GM12865 (cell line): Measurements from ENCODE around the gene HNRNPA2B1.

Source experiments
- DNase-seq: peaks from one replicate; pipeline ENCODE4 v3.0.0; 2010; ENCODE audit warnings: low read depth
- H3K4me3 ChIP-seq: 2 replicates; pipeline ENCODE4 v1.5.1; 2011; ENCODE audit warnings: mild to moderate bottlenecking, low read depth, low read length, control low read depth
- TF ChIP-seq, protein P1 (sequence below): IDR thresholded peaks from 2 replicates; pipeline ENCODE4 v1.5.1; 2011; ENCODE audit warnings: low read length, control low read depth, low read depth, inconsistent platforms; ENCODE audit not compliant: insufficient read depth; ENCODE audit errors: missing control alignments

HNRNPA2B1 gene

GRCh38 chr7:26192485-26193087 is 8.0 kb downstream of the HNRNPA2B1 start:
- no peak overlapping the region for H3K4me3 ChIP-seq
- DNase-seq: no peak
- TF ChIP-seq, protein P1, sequence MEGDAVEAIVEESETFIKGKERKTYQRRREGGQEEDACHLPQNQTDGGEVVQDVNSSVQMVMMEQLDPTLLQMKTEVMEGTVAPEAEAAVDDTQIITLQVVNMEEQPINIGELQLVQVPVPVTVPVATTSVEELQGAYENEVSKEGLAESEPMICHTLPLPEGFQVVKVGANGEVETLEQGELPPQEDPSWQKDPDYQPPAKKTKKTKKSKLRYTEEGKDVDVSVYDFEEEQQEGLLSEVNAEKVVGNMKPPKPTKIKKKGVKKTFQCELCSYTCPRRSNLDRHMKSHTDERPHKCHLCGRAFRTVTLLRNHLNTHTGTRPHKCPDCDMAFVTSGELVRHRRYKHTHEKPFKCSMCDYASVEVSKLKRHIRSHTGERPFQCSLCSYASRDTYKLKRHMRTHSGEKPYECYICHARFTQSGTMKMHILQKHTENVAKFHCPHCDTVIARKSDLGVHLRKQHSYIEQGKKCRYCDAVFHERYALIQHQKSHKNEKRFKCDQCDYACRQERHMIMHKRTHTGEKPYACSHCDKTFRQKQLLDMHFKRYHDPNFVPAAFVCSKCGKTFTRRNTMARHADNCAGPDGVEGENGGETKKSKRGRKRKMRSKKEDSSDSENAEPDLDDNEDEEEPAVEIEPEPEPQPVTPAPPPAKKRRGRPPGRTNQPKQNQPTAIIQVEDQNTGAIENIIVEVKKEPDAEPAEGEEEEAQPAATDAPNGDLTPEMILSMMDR: no peak

DNA sequence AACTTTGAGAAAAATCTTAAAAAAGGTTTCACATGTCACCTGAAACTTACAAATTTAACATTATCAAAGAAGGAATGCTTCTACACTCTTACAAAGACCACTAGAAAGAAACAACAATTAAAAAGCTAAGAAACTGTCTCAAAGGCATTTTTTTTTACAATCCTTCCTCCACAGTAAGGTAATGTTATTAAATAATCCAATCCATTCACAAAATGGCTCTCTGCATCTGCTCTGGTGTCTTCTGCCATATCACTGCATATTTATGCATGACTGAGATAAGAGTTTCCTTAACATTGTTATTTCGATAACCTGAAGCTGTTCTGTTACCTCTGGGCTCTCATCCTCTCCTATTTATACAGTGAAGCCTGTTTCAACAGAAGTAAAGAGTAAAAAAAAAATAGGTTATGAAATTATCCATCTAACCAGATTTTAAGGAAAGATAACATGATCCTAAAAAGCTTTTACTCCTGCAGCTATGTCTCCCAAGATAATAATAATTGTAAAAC is 8.5 kb downstream of the HNRNPA2B1 start:
- DNase-seq: no peak
- H3K4me3 ChIP-seq: no peak overlapping the region
- TF ChIP-seq, protein P1: no peak

DNA sequence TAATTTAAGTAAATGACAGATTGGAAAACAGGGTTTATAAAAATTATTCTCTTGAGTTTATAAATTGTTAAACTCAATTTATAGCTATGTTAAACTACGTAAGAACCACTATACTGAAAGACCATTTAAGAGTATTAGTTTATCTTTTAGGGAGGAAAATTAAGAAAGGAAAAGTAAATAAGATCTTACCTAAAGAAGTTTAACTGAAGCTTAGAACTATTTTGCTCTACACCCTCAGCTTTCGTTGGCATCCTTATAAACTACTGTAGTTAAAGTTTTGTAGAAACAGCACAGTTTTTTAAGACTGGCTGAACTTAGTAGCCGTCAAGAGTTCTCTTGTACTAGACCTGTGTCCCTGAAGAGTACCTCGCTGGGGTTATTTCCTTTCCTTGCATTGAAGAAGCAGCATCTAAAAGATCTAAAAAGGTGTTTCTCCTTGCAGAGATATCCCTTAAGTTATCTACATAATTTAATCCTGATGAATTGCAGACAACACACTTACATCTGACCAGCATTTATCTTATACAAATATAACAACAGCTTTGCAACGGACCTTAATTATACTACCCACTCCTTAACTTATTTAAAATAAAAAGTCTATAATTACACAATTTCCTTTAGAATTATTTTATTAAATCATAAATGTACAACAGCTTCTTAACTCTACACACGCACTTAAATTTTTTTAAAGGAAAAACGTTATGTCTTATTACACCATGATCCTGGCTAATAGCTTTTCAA is 9.1 kb downstream of the HNRNPA2B1 start:
- TF ChIP-seq, protein P1: no peak
- no peak for DNase-seq
- no peak overlapping the region for H3K4me3 ChIP-seq

GRCh38 chr7:26190417-26190869 is 10.1 kb downstream of the HNRNPA2B1 start:
- no peak overlapping the region for H3K4me3 ChIP-seq
- TF ChIP-seq, protein P1: no peak
- DNase-seq: no peak

- no peak for DNase-seq
- no peak overlapping the region for H3K4me3 ChIP-seq
Measured at GRCh38 chr7:26189697-26190096, 10.8 kb downstream of the HNRNPA2B1 start.

GRCh38 chr7:26188957-26189541 is 11.5 kb downstream of the HNRNPA2B1 start:
- TF ChIP-seq, protein P1: no peak
- H3K4me3 ChIP-seq: no peak overlapping the region
- DNase-seq: no peak

More at GRCh38 chr7:26189697-26190096, 10.8 kb downstream of the HNRNPA2B1 start:
- TF ChIP-seq, protein P1: no peak
